HG02884 (cell line): ENCODE data around the gene DENND2C.

Experiments
- ATAC-seq: cut with Tn5 transposase; IDR thresholded peaks from one replicate; pipeline ENCODE4 v1.9.1; 2021; ENCODE audit warnings: mild to moderate bottlenecking, moderate library complexity; ENCODE audit not compliant: unreplicated experiment

The DENND2C gene, protein sequence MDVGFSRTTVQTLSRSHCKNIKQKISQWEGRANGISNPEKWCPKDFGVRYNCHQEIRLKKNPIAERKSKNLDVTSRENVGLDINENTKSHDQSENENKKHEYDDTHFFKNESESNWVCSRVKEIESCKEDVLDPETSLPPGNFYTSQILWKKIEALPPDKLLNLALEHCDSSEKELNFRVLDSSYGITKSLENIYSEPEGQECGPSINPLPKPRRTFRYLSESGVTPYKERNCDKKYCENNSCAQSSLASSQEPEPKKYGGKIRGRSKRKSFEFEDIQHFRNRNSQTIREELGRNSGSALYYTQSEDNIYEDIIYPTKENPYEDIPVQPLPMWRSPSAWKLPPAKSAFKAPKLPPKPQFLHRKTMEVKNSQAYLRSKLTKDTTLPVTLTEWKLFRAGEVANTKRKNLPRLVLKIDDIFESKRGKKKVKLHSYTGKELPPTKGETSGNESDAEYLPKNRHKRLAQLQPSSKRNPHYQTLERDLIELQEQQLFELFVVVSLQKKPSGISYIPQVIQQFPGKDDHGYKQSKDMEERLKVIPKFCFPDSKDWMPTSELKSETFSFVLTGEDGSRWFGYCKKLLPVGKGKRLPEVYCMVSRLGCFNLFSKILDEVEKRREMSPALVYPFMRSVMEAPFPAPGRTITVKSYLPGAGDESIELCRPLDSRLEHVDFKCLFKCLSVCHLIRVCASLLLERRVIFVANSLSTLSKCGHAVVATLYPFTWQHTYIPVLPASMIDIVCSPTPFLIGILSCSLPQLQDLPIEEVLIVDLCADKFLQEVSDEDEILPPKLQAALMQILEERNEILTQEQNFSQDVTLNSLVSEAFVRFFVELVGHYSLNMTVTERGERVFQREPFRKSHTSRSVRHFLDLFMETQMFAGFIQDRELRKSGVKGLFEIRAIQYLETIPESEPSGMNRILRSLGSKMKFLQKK

DNA sequence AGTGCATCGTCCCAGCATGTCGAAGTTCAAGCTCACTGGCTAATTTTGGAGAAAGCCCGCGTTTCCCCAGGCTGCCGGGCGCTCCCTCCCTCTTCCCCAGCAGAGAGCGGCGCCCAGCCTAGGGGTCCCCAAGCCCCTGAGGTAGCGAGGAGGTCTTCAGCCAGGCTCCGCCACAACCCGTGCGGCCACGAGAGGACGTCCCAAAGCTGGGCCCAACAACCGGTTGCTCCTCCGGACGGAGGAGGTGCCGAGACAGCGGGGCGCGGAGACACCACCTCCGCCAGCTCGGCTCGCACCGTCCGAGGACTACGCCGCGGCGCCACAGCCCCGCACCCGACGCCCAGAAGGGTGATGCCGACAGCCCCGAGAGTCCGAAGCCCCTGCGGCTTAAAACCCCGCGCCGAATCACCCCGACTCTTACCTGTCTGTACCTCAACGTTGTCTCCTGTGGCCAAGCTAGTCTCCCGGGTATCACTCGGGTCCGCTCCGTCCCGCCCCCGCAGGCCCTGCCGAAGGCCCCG, at the start of gene DENND2C:
TSS of gene DENND2C (minus strand) at position 488 of the 521 bp plus-strand sequence. CDS start 44,065 bp downstream, outside the sequence.
- peak; percentile 56 for ATAC-seq

DNA sequence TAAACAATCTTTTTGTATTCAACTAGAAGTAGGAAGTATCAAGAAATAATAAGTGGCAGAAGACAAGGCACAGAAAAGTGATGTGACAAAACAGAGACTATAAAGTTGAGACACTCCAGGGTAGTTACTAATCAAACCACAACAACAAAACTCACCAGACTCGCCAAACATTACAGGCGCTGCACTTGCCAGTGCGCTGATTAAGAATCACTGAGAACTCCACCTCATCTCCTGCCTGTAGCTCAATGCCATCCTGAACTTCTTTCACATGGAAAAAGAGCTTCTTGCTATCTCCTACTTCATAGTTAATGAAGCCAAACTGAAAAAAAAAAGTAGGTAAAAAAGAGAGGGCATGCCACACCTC, 49.6 kb upstream of the DENND2C start:
- no peak for ATAC-seq

DNA sequence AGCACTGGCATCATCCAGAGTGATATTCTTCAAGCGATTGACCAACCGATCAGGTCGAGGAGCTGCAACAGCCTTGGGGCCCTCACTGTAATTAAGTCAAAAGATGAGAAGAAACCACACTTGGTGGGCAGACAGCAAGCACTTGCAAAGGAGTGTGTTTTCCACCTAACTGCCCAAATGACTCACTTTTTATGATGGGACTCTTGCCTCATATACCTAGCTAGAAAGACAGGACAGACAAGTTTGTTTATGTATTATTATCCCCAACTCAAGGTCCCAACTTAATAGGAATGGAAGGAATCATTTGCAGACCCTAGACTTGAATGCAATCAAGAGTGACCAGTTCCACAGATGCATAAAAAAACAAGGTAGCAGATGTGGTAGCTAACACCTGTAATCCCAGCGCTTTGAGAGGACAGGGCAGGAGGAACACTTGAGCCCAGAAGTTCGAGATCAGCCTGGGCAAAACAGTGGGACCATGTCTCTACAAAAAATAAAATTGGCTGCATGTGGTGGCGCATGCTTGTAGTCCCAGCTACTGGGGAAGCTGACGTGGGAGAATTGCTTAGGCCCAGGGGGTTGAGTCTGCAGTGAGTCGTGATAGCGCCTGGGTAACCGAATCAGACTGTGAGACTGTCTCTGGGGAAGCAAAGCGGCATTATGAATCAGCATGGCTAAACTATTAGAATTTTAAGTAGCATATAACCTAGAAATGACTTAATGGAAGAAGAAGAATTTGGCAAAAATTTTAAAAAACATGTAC, 49.0 kb upstream of the DENND2C start:
- no peak for ATAC-seq

DNA sequence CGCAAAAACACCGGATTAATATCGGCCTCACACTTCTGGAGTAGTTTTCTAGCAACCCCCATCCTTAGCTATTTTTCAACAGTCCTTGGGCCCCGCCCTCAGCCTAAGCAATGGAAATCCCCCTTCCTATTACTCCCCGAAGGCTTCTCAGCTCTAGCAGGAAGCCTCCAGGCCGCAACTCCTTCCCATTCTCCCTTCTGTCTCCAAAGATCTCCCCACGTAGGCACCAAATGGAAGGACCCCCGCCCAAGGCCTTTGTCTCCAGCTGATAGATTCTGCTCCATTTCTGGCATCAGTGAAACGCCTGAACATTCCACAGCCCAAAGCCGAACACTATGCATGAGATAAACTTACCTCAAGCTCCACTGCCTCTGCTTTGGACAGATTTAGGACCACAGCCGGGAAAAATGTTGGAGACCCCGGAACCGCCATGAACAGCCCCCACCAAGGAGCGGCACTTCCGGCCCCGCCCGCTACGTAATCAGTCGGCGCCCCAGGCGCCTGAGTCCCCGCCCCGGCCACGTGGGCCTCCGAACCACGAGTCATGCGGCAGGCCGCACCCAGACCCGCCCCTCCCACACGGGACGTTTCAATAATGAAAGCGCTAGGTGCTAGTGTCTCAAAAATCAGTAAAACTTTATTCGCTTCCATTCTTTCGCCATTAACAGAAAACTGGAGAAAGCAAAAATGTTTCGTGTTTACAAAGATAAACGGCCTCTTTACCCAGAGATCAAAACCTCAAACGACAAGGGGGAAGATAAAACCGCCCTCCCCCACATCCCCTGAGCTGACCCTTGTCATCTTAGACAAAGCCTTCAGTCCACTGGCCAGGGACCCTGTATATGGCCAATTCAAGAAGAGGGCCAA, 46.7 kb upstream of the DENND2C start, which contains the start of gene NRAS:
TSS of gene NRAS (minus strand) at position 468 of the 867 bp plus-strand sequence. CDS start 611 bp downstream, outside the sequence.
- peak; percentile 98 for ATAC-seq

DNA sequence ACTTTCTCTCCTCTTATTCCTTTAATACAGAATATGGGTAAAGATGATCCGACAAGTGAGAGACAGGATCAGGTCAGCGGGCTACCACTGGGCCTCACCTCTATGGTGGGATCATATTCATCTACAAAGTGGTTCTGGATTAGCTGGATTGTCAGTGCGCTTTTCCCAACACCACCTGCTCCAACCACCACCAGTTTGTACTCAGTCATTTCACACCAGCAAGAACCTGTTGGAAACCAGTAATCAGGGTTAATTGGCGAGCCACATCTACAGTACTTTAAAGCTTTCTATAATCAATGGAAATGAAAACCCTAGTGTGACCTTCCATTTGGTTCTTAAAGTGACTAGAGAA, 46.1 kb upstream of the DENND2C start:
- no peak for ATAC-seq

DNA sequence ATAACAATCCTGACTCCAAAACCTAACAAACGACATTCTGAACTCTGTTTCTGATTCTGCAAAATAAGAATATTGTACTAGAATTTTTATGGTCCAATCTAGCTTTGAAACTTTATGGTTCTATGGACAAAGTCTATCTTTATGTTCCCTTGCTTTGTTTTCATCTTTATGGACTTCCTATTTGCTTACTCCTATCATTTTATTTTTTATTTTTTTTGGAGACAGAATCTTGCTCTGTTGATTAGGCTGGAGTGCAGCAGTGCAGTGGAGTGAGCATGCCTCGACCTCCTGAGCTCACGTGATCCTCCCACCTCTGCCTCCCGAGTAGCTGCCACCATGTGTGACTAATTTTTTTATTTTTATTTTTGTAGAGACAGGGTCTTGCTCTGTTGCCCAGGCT, 43.1 kb upstream of the DENND2C start:
- no peak for ATAC-seq

DNA sequence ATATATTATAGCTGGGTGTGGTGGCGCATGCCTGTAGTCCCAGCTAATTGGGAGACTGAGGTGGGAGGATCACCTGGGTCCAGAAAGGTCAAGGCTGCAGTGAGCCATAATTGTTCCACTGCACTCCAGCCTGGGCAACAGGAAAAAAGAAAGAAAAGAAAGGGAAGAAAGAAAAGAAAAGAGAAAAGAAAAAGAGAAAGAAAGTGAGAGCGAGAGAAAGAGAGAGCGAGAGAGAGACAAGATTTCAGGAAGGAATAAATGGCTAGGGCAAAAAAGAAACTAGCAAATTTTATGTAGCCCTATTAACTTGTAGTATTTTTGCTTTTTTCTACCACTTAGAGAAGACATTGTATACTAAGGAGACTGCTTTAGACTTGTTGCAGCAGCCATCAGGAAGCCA, 40.5 kb upstream of the DENND2C start:
- ATAC-seq, result no peak

DNA sequence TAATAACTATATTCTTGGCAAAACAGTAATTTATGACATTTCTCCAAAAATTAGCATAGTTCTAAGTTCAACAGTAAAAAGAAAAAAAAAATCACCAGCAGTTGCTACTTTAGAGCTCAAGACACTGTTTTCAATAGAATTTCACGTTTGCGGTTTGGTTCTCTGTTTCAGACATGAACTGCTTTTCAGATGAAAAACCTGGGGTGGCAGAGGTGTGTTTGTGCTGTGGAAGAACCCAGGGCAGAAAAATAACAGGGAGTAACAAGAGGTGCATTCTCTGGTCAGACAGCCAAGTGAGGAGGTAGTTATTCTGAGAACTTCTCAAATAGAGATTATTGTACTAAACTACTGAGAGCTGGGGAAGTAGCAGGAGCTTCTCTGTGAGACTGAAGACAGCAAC, 37.8 kb upstream of the DENND2C start:
- ATAC-seq, result no peak

DNA sequence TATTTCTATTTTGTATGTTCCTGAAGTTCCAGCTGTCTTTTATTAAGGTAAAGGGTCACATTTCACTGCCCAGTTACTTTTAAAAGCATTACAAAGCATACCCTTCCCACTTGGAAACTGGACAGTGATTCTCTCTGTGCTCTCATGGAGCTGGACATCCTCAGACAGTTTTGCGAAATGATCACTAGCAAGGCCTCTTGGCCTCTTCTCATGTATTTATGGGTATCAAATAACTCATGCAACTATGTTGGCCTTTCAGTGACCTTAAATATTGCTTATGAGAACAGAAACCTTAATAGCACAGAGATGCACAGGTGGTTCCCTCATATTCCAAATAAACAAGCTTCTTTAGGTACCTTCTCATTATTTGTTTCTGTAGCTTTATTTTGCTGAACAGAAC, 33.4 kb upstream of the DENND2C start:
- no peak for ATAC-seq

DNA sequence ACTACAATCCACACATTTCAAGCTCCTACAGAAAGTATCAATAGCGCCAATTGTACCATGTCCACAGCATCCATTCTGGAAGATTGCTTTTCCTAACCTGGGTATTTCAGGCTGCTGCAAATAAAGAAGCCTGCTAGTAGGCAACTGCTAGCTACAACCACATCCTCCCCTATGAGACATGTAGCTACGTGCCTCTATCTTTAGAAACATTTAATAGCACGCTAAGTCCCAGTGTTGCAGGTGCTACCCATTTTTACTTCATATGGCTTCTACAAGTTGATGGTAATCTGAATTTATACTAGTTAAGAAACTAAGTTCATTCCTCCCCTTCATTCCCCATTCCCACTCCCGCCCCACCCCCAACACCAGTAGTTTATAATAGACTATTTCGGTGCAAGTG, 32.9 kb upstream of the DENND2C start:
- ATAC-seq, result peak; percentile 82

DNA sequence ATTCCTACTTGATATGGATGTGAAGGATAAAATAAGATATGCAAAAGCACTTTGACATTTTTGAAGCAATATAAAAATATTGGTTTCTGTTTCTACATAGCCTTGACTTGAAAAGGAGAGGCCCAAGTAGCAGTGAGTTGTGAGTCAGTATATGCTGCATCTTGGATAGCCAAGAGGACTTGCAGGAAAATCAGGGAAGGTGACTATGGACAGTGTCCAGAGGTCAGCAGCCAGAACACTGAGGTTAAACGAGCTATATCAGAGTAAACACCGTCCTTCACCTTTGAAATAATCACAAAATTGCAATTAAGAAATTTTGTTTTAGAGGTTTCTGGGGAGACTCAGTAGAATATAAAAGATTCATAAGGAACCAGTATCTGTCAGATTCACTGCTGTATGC, 32.1 kb upstream of the DENND2C start:
- ATAC-seq, result no peak

DNA sequence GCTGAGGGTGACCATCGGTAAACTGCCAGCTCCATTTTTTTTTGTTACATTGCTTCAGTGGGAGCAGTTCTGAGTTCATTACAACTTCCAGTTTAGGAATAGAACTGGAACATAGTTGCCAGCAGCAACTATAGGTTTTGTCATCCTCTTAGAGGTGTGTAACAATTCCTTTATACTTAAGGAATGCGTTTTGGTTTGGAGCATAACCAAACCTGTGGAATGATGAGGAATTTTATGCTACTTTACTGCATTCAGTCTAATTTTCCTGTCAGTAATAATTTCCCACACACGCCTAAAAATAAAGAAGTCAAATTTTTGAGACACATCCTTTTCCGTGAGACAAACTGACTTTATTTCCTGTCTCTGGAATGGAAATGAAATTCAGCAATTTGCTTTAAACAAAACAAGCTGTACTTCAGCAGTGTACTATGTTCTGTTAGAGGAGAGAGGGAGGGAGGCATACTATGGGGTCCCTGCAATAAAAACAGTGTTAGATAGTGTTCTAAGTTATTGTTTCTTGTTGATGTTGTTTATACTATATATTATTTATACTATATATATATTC, 30.3 kb upstream of the DENND2C start:
- ATAC-seq, result no peak

DNA sequence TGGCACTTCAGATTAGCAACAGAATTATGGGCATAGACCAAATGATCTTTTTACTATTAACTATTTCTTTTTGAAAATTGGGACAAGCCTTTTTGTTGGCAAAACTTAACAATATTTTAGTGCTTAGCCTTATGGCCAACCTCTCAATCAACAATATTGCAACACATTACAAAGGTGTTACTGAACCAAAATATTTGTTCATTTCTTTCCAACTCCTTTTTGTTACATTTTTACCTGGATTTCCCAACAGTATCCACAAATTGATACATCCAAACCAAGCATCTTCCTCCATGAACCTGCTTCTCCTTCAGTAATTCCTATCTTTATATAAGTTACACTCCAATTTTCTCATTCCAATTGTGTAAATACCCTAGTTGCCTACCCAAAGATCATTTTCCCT, 27.0 kb upstream of the DENND2C start:
- no peak for ATAC-seq

DNA sequence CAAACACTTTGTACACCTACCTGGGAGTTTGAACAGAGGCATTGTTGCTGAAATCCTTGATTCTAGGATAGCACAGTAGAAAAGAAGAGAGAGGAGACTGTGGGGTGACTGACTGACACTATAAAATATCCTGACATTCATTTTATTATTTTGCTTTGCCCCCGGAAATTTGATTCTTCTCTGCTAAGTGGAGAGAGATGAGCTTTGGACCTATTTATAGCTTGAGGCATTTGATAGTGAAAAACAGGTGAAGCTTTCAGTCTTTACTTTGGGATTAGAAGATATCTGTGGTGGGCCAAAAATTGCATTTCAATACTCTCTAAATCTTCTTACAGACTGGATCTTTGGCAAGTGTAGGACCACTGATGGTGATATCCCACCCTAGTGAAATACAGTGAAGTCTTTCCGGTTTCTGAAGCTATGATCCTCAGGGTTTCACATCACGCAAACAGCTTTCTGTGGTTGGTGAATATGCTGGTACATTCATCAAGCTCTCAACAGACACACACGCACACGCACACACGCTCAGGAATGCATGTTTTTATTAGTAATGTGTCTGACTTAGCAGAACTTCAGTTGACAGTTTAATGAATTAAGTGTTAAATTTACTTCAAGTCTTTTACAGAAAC, 25.7 kb upstream of the DENND2C start, which contains the start of gene AMPD1:
TSS of gene AMPD1 (minus strand) at position 117 of the 629 bp plus-strand sequence. CDS start at position 42, 75 bp downstream.
- no peak for ATAC-seq

DNA sequence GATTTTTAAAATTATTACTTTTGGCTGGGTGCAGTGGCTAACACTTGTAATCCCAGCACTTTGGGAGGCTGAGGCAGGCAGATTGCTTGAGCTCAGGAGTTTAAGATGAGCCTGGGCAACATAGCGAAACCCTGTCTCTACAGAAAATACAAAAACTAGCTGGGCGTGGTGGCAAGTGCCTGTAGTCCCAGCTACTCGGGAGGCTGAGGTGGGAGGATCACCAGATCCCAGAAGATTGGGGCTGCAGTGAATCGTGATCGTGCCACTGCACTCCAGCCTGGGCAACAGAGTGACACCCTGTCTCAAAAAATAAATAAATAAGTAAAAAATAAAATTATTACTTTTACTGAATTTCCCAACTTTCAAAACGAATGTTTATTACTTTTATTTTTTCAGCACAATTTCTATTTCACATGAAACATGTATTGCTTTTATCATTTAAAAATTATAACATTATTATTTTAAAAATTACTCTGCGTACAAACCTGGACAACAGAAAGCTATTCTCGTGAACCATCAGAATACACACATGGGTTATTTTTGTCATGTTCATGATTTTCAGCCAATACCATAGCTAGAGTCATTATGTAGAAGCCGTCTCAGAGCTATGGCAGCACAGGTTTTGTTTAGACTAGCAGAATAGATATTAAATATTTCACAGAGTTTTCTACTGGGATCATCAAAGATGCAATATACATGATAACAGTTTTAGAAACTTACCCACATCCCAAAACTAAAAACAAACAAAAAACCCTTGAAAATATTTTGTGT, 24.9 kb upstream of the DENND2C start:
- ATAC-seq, result no peak

DNA sequence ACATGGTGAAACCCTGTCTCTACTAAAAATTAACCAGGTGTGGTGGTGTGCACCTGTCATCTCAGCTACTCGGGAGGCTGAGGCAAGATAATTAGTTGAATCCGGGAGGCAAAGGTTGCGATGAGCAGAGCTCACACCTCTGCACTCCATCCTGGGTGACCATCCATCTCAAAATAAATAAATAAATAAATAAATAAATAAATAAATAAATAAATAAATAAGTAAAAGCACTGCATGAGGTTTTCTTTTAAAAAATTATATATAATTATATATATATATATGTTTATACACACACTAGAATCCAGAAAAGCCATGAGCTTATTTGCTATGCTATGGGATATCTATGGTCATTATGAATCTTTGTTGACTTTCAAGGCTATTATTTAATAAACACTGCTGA, 23.1 kb upstream of the DENND2C start:
- no peak for ATAC-seq

DNA sequence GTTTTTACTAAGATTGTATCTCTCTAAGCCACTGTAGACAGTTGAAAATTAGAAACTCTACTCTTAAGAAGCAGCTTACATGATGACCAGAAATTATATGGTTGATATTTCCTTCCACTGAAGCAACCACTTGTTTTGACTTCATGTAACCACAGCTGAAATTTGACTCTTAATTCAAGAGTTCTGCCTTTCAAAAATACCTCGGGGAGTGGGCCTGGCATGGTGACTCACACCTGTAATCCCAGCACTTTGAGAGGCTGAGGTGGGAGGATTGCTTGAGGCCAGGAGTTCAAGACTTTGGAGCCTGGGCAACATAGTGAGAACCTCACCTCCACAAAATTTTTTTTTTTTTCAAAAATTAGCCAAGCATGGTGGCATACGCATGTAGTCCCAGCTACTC, 21.2 kb upstream of the DENND2C start:
- no peak for ATAC-seq

DNA sequence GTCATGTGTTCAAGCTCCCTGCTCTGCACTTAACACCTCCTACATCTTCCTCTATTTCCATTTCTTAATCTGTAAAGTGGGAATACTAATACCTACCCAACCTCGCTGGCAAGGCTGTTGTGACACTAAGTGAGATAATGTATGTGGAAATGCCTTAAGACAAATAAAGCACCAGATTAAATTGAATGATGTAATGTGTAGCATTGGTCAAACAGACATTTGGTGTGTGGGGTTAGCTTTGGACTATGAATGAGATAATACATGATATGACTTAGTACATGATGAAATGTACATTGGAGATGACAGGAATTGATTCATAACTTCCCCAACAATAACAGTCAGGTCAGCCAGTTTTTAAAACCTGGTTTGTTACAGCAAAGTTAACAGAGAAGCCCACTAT, 20.3 kb upstream of the DENND2C start:
- ATAC-seq, result no peak
